NCI-H1930 (cell line): ENCODE measurements around the gene C20orf96.
"Not testable (repeated sequence)": the region's sequence is repeated elsewhere in the genome, so short reads cannot be mapped to it uniquely, and the experiment has no call there.

Experiments used
- DNase-seq, 2 experiments: peaks; one replicate each; lab custom pipeline; 2025; lab: John Stamatoyannopoulos, UW

C20orf96 gene

DNA sequence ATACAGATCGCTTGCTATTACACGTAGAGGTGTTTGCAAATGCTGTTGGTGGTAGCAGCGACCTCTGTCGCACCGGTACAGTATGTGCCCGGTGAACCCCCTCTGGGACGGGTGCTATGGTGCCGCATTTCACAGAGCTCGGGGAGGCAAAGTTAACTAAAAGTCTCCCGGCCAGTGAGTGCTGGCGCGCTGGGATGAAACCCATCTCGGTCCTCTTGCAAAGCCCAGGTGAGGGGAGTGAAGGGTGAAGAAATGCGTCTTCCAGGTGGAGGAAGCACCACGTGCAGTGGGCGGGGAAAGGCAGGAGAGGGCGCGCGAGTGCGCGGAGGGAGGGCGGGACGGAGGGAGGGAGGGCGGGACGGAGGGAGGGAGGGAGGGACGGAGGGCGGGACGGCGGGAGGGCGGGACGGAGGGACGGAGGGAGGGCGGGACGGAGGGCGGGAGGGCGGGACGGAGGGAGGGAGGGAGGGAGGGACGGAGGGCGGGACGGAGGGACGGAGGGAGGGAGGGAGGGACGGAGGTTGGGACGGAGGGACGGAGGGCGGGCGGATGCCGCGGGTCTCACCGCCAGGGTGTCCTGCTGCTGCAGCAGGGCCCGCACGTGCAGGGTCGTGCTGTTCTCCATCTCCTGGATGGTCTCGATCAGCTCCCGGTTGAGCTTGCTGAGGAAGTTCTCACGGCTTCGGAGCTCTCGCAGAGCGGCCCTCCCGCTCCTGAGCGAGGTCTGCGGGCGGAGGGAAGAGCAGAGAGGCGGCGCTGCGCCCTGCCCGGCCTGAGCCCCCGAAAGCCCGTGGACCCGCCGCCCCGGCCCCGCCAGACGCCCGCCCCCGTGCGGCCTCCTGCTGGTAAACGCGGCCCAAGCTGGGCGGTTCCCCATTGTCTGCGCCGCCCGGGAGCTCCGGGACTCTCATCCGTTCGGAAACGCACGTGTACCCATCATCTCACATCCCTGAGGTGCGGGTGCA is 11.7 kb downstream of the C20orf96 start:
- no peak for DNase-seq

DNA sequence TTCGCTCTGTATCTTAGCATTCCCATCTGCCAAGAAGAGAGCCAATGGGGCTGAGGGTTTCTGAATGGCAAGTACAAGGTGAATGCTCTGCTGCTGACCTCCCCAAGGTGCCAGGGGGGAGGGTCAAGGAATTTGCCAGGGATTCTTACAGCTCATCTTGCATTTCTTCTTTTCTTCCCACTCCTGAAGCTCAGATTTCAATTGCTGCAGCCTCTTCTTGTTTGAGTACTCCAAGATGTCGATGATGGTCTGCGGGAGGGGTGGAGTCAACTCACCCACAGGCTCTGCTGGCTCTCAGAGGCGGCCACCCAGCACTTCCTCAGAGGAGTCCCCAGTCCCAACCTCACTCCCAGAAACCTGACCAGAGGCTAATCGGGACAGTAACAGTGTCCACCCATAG is 12.4 kb downstream of the C20orf96 start:
- no peak for DNase-seq

DNA sequence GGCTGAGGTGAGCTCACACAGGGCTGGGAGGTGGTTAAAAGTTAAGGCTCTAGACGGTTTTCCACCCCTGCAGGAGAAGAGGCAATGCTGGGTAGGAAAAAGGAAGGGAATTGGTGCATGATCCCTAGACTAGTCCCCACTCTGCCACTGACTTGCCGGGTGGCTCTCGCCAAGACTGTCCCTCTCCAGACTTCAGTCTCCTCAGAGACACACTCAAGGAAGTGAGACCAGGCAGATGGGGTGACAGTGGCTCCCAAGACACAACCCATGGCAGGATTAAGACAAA is 13.1 kb downstream of the C20orf96 start:
- DNase-seq = no peak

DNA sequence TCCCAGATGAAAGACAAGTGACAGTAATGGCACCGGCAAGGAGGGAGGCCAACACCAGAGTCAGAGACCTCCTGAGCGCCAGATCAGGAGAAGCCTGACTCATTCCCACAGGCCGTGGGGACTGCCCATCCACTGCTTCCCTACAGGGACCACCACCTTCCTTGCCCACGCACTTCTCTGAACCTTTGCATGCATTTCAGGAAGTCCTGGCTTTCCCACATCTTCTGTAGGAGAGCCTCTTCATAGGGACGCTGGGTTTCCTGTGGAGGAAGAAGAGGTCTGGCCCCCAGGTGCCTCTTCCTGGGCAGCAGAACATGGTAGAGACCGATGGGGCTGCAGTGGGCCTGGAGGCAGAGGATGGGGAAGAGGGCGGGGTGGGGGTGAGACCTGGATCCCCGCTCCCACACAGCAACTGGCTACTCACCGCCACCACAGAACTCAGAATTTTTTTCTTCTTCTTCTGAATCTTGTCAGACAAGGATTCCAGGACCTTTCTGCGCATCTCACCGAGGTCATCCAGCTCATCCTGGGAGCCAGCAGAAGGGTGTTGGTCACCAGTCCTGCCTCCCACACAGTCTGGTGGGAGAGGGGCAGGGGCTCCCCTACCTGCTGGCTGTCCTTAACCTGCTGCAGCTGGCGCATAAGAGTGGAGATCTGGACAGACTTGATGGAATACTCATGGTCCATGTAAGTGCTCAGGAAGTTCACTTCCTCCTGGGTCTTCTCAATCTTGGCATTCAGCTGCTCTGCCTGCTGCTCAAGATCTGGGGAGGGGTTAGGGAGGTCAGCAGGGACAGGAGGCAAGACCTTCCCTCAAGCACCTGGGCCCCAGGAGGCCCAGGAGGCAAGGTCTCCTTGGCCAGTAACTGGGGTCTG is 13.7 kb downstream of the C20orf96 start:
- DNase-seq = no peak

DNA sequence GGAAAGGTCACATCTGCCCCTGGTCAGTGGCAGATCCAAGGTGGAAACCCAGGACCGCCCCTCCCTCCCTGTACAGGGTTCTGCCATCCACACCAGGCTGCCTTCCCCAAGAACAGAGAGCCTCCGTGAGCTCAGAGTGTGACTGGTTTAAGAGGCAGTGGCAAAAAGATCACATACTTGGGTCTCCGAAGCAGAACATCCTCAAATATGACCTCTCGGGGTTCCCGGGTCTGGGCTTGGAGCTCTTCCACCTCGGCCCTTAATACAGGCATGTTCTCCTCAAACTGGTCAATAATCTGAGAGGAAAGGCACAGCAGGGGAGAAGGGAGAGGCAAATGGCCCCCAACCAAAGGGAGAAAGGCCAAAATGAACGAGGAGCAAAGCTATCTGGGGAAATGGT is 14.8 kb downstream of the C20orf96 start:
- DNase-seq = no peak

DNA sequence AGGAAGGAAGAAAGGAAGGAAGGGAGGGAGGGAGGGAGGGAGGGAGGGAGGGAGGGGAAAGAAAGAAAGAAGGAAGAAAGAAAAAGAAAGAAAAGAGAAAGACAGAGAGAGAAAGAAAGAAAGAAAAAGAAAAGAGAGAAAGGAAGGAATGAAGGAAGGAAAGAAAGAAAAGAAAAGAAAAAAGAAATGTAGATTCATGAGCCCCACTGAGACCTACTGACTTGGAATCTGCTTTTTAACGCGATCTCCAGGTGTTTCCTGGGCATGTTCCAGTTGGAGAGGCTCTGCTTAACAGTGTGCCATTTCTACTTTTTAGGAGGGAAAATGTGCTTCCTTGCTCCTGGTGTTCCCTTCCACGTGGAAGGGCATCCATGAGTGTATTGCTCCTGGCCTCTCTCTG is 16.7 kb downstream of the C20orf96 start:
- no peak for DNase-seq

DNA sequence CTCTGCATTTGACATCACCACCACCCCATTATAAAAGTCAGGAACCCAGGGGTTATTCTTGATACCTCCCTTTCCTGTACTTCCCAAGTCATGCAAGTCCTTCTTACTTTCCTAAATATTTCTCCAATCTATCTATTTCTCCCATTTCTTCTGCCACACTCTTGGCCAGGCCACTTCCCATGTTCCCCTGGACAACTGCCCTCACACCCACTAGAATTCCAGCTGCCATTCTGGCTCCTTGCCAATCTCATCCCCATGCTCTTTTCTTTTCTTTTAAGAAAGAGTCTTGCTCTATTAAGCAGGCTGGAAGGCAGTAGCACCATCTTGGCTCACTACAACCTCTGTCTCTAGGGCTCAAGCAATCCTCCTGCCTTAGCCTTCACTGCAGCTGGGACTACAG is 17.8 kb downstream of the C20orf96 start:
- DNase-seq = no peak

DNA sequence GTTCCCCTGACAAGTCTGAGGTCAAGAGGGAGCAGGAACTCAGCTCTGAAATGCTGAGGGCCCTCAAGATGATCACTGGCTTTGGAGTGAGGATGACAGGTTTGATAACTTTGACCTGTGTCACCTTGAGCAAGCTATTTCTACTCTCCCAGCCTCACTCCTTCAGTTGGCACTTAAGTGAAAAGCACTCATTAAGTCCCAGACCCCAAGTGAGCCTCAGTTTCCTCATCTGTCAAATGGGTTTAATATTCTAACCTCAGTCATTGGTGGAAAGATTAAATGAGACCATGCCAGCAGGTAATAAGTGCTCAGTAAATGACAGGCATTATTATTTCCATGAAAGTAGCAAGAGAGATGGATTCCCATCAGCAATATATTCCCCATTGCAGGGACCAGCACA is 19.0 kb downstream of the C20orf96 start:
- no peak for DNase-seq

DNA sequence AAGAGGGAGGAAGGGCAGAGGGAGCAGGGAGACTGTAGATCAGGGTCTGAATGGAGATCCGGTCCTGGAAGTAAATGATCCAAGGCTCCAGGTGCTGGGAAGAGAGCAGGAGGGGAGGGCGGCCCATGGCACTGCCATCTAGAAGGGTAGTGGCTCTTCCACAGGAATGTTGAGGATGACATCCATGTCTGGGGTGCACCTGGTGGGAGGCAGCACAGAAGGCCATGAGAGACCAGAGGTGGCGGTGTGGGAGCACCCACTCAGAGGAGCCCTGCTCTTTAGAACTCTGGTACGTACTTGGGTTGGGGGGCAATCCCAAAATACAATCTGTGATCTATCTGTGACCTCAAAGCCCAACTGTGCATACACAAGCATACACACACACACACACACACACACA is 19.5 kb downstream of the C20orf96 start:
- DNase-seq = no peak

DNA sequence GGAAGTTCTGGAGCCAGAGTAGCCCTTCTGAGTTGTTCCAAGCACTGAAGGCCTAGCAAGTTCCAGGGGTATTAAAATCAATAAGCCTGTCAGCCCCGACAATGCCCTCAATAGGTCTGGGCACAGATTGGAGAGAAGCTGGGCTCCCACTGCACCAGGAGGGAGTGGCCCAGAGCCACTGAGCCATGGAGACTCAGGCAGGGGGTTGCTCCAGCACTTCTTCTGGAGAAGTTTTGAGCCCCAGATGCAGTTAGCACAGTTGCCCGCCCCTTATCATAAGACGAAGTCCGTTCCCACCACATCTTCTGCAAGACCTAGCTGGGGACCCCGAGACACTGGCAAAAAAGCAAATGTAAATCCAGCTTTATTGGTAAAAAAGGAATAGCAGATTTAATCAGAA is 20.0 kb downstream of the C20orf96 start:
- DNase-seq = no peak

DNA sequence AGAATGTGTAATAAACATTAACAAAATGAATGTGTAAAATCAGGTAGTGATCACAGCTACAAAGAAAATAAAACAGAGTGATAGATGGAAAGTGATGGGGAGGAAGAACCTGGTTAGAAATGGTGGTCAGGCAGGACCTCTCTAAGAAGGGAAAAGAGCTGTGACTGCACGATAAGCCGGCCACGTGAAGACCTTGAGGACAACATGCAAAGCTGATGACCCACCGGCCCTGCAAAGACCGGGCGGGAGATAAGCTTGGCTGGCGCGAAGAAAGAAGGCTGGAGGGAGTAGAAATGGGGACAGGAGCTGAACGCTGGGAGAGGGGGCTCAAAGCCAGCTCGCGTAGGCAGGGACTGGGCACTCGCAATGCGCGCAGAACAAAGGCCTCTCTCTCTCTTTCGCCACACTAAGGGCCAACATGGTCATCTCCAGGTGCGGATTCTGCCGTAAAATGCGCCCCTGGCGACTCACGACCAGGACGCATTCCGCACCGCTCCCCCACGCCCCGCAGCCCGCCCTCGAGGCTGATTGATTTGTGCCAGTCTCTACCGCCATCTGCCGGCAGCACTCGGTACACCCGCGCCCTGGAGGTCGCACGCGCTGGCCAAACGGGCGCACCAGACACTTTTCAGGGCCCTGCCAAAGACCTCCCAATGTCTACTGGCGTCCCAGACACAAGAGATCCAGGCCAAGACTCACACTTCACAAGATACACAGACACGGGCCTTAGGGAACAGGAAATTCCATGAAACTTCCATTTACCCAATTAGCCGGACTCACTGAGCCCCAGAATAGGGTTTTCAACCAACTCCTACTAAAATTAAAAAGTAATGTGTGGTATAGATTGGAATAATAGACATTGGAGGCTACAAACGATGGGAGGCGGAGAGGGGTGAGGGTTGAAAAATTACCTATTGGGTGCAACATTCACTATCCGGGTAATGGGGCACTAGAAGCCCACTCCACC is 23.7 kb downstream of the C20orf96 start:
- peak; percentile 85 to 87 for DNase-seq

DNA sequence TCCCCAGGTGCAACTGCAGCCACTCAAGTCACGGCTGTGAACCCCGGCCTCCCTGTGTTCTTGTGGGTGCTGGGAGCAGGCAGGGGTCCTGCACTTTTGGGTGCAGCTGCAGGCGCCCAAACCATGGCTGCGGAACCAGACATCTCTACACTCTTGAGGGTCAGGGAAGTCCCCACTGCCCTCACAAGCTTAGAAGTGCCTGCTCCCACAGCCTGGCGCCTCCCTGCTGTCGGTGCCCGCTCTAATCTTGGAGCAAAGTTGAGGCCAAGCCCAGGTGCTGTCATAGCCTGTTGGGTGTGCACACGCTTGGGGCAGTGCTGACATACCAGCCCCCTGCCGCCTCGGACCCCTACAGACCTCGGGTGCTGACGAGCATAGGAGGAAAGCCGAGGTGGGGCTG is 26.8 kb downstream of the C20orf96 start:
- no peak for DNase-seq

DNA sequence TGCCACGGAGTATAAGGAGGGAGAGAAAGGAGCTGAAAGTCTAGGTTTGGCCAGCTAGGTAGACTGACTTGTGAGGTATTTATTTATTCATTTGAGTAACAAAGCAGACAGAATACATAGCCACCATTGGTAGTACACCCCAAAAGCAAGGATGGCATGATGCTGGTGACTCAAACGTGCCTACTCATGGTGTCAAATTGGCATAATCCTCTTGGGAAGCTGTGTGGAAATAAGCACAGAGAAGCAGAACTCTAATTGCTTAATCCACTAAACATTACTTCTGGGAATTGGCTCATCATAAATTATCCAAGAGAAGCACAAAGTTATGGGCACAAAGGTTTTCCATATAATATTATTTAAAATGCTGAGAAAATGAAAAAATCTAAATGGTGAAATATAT is 30.6 kb downstream of the C20orf96 start:
- no peak for DNase-seq

DNA sequence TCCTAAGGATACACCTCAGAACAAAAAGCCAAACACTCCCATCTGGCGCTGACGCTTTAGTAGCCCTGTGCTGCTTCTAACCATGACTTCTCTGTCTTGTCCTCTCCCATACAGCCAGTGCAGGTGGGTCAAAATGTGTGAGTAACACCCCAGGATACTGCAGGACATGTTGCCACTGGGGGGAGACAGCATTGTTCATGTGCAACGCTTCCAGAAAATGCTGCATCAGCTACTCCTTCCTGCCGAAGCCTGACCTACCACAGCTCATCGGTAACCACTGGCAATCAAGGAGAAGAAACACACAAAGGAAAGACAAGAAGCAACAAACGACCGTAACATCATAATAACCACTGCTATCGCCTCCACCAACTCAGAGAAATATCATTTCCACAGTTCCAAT is 31.6 kb downstream of the C20orf96 start:
- DNase-seq = no peak

DNA sequence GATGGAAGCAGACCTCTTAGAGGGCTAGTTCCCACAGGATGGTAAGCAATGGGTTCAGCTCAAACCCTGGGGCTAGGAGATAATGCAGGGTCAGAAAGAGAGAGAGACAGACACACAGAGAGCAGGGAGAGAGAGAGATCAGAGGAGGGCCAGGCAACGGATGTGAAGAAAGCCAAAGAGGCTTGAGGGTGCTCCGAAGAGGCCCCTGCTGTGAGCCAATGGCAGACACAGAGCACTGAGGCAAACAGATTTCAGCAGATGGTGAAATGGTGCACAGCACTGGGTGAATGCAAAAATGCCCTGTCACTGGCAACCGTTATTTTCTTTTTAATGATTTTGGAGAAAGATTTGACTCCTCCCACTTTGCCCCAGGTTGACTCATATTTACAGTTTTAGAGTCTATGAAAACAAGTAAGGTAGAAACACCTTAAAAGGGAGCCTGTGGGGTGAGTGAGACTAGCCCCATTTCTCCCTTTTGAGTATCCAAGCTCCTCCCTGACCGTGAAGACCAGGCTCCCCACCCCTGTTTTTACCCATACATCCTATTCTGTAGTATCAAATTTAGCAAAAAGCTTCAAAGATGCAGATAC is 32.2 kb downstream of the C20orf96 start:
- DNase-seq = no peak

DNA sequence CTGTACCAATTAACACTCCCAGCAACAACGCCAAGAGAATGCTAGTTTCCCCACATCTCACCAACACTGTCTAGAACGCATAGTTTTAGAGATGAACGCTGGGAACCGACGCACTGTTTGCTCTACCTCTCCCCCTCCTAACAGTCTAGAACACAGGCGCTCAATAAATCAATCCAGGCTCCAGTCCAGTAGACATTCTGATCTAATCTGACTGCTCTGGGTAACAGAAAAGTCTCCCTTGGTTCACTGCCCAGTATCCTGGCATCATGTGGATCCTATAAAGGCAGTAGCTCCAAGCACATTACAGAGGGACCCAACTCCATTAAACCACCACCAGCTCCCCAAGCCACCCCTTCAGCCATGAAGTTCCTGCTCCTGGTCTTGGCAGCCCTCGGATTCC is 33.1 kb downstream of the C20orf96 start, which contains the start of gene DEFB132:
DEFB132 (plus strand) TSS at position 306 of the 400 bp plus-strand sequence; CDS start at position 361, 55 bp downstream.
- DNase-seq = no peak

DNA sequence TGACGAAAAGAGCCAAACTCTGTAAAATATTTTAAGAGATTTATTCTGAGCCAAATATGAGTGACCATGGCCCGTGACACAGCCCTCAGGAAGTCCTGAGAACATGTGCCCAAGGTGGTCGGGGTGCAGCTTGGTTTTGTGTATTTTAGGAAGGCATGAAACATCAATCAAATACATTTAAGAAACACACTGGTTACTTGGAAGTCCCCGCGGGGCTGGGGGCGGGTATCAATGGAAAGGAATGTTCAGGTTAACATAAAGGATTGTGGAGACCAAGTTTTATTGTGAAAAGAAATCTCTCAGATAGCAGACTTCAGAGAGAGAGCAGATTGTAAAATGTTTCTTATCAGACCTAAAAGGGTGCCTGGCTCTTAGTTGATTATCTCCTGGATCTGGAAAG is 37.1 kb downstream of the C20orf96 start:
- not testable (repeated sequence) for DNase-seq

DNA sequence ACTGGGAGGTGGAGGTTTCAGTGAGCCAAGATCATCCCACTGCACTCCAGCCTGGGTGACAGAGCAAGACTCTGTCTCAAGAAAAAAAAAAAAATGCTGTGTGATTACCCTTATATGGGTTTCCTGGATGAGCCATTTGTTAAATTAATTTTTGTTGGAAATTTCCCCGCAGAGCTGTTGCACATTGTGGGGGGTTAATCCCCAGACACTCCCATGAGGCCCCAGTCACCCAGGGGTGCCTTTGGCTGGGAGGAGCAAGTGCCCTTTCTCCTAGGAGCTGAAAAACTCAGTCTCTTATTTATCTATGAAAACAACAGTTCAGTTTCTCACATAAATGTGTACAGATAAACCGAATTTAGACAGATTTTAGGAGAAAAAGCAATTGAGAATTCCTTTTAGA is 37.7 kb downstream of the C20orf96 start:
- DNase-seq = no peak

DNA sequence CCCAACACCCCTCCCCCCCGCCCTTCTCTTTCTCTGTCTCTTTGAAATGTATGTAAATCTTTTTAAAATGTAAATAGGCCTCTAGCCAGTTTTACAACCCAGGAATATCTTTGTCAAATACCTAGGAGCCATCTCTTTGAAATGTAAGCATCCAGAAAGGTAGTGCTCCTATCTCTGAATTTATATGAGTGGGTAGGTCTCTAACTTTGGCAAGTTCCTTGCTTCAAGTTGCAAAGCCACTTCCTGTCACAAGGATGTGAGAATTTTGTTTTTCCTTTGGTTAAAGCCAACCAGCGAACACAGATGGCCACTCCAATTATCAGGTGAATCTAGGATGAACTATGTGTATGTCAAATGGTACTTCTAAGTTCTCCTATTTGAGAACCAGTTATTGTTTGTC is 39.2 kb downstream of the C20orf96 start:
- DNase-seq = no peak

DNA sequence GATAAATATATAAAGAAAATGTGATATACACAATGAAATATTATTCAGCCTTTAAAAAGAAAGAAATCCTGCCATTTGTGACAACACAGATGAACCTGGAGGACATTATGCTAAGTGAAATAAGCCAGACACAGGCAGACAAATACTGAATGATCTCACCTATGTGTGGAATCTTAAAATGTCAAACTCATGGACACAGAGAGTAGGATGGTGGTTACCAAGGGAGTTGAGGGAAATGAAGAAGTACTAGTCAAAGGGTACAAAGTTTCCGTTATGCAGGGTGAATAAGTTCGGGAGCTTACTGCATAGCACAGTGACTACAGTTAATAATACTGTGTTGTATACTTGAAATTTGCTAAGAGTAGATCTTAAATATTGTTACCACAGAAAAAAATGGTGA is 47.6 kb downstream of the C20orf96 start:
- no peak for DNase-seq

DNA sequence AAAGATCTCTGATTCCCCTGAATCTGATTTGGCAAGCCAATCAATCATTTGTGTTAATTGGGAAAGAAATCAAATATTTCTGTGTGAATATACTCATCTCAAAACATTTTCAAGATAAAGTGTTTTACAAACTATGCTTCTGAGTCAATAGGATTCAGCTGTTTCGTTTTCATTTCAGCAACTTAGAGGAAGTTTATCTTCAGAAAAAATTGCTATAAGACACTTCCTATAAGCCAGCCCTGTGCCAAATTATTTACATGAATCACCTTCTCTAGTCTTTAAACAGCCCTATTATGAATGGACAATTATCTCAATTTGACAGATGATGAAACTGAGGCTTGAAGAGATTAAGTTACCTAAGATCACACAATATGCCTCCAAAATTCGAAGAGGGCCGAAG is 52.6 kb downstream of the C20orf96 start:
- no peak for DNase-seq

DNA sequence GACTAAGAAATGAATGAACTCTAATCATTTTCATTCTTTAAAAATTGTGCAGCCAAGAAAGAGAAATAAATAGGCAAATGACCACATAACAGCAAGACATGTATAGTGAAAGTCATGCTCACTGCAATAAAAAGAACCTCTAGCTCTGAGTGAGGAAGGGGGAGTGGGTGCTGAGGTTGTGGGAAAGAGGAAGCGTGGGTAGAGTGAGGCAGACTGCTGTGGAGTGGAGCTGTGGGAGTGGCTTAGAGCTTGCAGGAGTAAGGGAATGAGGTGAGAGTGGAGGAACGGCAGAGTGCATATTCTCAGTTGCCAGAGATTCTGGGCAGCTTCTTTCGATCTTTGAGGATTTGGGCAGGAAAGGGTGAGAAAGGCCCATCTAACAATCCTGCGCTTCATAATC is 53.1 kb downstream of the C20orf96 start:
- DNase-seq = no peak
